HEK293 (cell line): ENCODE measurements around the gene CLASP1.

Experiments used
- CTCF ChIA-PET: fragments of 350-600 bp; formaldehyde crosslinking; extraction: SDS; loops from one replicate; lab custom pipeline; 2021; ENCODE audit warnings: antibody characterized with exemption; lab: Yijun Ruan, JAX
- POLR2A ChIA-PET: fragments of 300-600 bp; formaldehyde crosslinking; extraction: SDS; loops from one replicate; lab custom pipeline; 2020; ENCODE audit warnings: antibody characterized with exemption, inconsistent platforms; lab: Yijun Ruan, JAX
- H3K27ac ChIP-seq: fragments of 200-500 bp; sonication (Bioruptor generic); 2 replicates; pipeline ENCODE4 v1.5.1; 2014; ENCODE audit warnings: low read depth, low read length, control low read depth, inconsistent platforms; ENCODE audit errors: extremely low read depth
- H3K36me3 ChIP-seq, 2 experiments: fragments of 200-500 bp in 1 of 2; sonication (Bioruptor generic) in 1 of 2; 1 replicate in 1 of 2; 2 replicates in 1 of 2; pipeline ENCODE4 v1.5.1; 2014 to 2017; ENCODE audit warnings: inconsistent platforms in 2 of 2, low read length in 2 of 2; ENCODE audit not compliant: control insufficient read depth in 2 of 2, insufficient read depth in 1 of 2
- H3K4me1 ChIP-seq: fragments of 200-500 bp; sonication (Bioruptor generic); 2 replicates; pipeline ENCODE4 v1.5.1; 2014; ENCODE audit warnings: mild to moderate bottlenecking, low read length, inconsistent platforms; ENCODE audit not compliant: control insufficient read depth, insufficient read depth
- H3K4me3 ChIP-seq: 2 replicates; pipeline ENCODE4 v1.5.1; 2011; ENCODE audit warnings: low read depth, mild to moderate bottlenecking, control low read depth, low read length, moderate library complexity
- H3K9me3 ChIP-seq: fragments of 200-500 bp; sonication (Bioruptor generic); 2 replicates; pipeline ENCODE4 v1.5.1; 2014; ENCODE audit warnings: low read depth, low read length, inconsistent platforms; ENCODE audit not compliant: control insufficient read depth, insufficient read depth
- CTCF ChIP-seq: fragments of 450-650 bp; formaldehyde crosslinking; IDR thresholded peaks from 2 replicates; pipeline ENCODE4 v1.5.1; 2016; ENCODE audit warnings: missing biosample characterization, missing genetic modification characterization
- TCF7L2 ChIP-seq: IDR thresholded peaks from 2 replicates; pipeline ENCODE4 v1.6.1; 2011; ENCODE audit warnings: low read depth, mild to moderate bottlenecking, inconsistent platforms, low read length, moderate library complexity, borderline replicate concordance
- ZBTB1 ChIP-seq: fragments of 450-650 bp; formaldehyde crosslinking; IDR thresholded peaks from 2 replicates; pipeline ENCODE4 v1.5.1; 2016; ENCODE audit warnings: missing biosample characterization, missing genetic modification characterization
- ZBTB21 ChIP-seq: fragments of 450-650 bp; formaldehyde crosslinking; IDR thresholded peaks from 2 replicates; pipeline ENCODE4 v1.5.1; 2017; ENCODE audit warnings: missing biosample characterization, missing genetic modification characterization
- ZIC2 ChIP-seq: fragments of 450-650 bp; formaldehyde crosslinking; IDR thresholded peaks from 2 replicates; pipeline ENCODE4 v1.5.1; 2016; ENCODE audit warnings: missing biosample characterization, missing genetic modification characterization
- ZNF121 ChIP-seq: fragments of 450-650 bp; formaldehyde crosslinking; IDR thresholded peaks from 2 replicates; pipeline ENCODE4 v1.5.1; 2016; ENCODE audit warnings: missing biosample characterization, missing genetic modification characterization
- ZNF175 ChIP-seq: fragments of 450-650 bp; formaldehyde crosslinking; IDR thresholded peaks from 2 replicates; pipeline ENCODE4 v1.5.1; 2016; ENCODE audit warnings: missing biosample characterization, missing genetic modification characterization
- ZNF280C ChIP-seq: fragments of 450-650 bp; formaldehyde crosslinking; IDR thresholded peaks from 2 replicates; pipeline ENCODE4 v1.5.1; 2016; ENCODE audit warnings: missing biosample characterization, missing genetic modification characterization
- ZNF350 ChIP-seq: fragments of 450-650 bp; formaldehyde crosslinking; IDR thresholded peaks from 2 replicates; pipeline ENCODE4 v1.5.0; 2017; ENCODE audit warnings: missing biosample characterization, mild to moderate bottlenecking, missing genetic modification characterization
- ZNF366 ChIP-seq: fragments of 450-650 bp; formaldehyde crosslinking; conservative IDR thresholded peaks from 2 replicates; pipeline ENCODE4 v1.5.1; 2016; ENCODE audit warnings: missing biosample characterization, missing genetic modification characterization
- ZNF530 ChIP-seq: fragments of 450-650 bp; formaldehyde crosslinking; IDR thresholded peaks from 2 replicates; pipeline ENCODE4 v1.5.1; 2016; ENCODE audit warnings: low read depth, missing biosample characterization, missing genetic modification characterization
- ZNF549 ChIP-seq: fragments of 450-650 bp; IDR thresholded peaks from 2 replicates; pipeline ENCODE4 v1.5.1; 2018; ENCODE audit warnings: missing biosample characterization, missing genetic modification characterization, mild to moderate bottlenecking, inconsistent platforms, moderate library complexity
- ZNF560 ChIP-seq: fragments of 450-650 bp; formaldehyde crosslinking; IDR thresholded peaks from 2 replicates; pipeline ENCODE4 v1.5.1; 2017; ENCODE audit warnings: missing biosample characterization, missing genetic modification characterization, borderline replicate concordance
- ZNF600 ChIP-seq: fragments of 450-650 bp; formaldehyde crosslinking; IDR thresholded peaks from 2 replicates; pipeline ENCODE4 v1.5.1; 2016; ENCODE audit warnings: missing biosample characterization, missing genetic modification characterization
- ZNF624 ChIP-seq: fragments of 450-650 bp; formaldehyde crosslinking; IDR thresholded peaks from 2 replicates; pipeline ENCODE4 v1.5.1; 2017; ENCODE audit warnings: missing biosample characterization, missing genetic modification characterization
- ZNF664 ChIP-seq: fragments of 450-650 bp; formaldehyde crosslinking; IDR thresholded peaks from 2 replicates; pipeline ENCODE4 v1.5.1; 2016; ENCODE audit warnings: missing biosample characterization, missing genetic modification characterization
- ZNF670 ChIP-seq: fragments of 450-650 bp; formaldehyde crosslinking; IDR thresholded peaks from 2 replicates; pipeline ENCODE4 v1.5.1; 2016; ENCODE audit warnings: missing biosample characterization, missing genetic modification characterization, low read depth
- ZNF747 ChIP-seq: fragments of 450-650 bp; formaldehyde crosslinking; IDR thresholded peaks from 2 replicates; pipeline ENCODE4 v1.5.1; 2016; ENCODE audit warnings: missing biosample characterization, missing genetic modification characterization
- TF ChIP-seq, protein P1 (sequence below): fragments of 450-650 bp; formaldehyde crosslinking; IDR thresholded peaks from 2 replicates; pipeline ENCODE4 v1.5.1; 2016; ENCODE audit warnings: missing biosample characterization, missing genetic modification characterization, borderline replicate concordance

The CLASP1 gene

GRCh38 chr2:121419081-121419699 is 230.1 kb downstream of the CLASP1 start:
- TF ChIP-seq ZBTB21 (tag by site-specific recombination) (no peak), CTCF (tag by site-specific recombination) (no peak), ZNF175 (no peak), TCF7L2 (no peak), ZNF549 (tag by site-specific recombination) (no peak), ZNF560 (tag by site-specific recombination) (no peak), ZNF624 (tag by site-specific recombination) (no peak), ZNF121 (tag by site-specific recombination) (no peak)
- Histone ChIP-seq H3K4me1 (no peaks in the 10 kb centered on the region), H3K36me3 (peaks cover 6 to 44% of the 10 kb centered on the region in 2 experiments), H3K4me3 (no peak overlapping the region), H3K9me3 (no peaks in the 10 kb centered on the region), H3K27ac (no peak overlapping the region)
- ChIA-PET POLR2A (no interaction called here), CTCF (interaction anchor here (1.3 kb wide), 1 partner anchor 12 kb away, joined by 3 read pairs; no protein-coding TSS in a partner anchor)

GRCh38 chr2:121418494-121419058 is 230.7 kb downstream of the CLASP1 start:
- CTCF ChIA-PET, result interaction anchor here (1.3 kb wide), 1 partner anchor 13 kb away, joined by 3 read pairs; no protein-coding TSS in a partner anchor
- H3K4me3 ChIP-seq, result no peak overlapping the region
- H3K4me1 ChIP-seq, result no peaks in the 10 kb centered on the region
- peaks cover 6 to 39% of the 10 kb centered on the region in 2 experiments for H3K36me3 ChIP-seq
- no peak overlapping the region for H3K27ac ChIP-seq
- TF ChIP-seq ZNF747 (no peak), ZIC2 (tag by site-specific recombination) (no peak), ZBTB1 (tag by site-specific recombination) (no peak), ZNF366 (tag by site-specific recombination) (no peak)
- TF ChIP-seq, all 188 proteins: peak for 0
- no peaks in the 10 kb centered on the region for H3K9me3 ChIP-seq
- POLR2A ChIA-PET, result no interaction called here

- Histone ChIP-seq H3K9me3 (no peaks in the 10 kb centered on the region), H3K27ac (no peak overlapping the region), H3K4me1 (no peaks in the 10 kb centered on the region), H3K36me3 (peaks cover 6 to 38% of the 10 kb centered on the region in 2 experiments; a peak in 2 of 3 replicates), H3K4me3 (no peak overlapping the region)
- ChIA-PET CTCF (no interaction called here), POLR2A (no interaction called here)
- TF ChIP-seq ZNF280C (tag by site-specific recombination) (no peak), ZNF670 (tag by site-specific recombination) (no peak), ZNF530 (no peak), ZNF350 (tag by site-specific recombination) (no peak), CTCF (tag by site-specific recombination) (no peak), ZNF600 (tag by site-specific recombination) (no peak), ZNF664 (no peak)
- TF ChIP-seq, protein P1, sequence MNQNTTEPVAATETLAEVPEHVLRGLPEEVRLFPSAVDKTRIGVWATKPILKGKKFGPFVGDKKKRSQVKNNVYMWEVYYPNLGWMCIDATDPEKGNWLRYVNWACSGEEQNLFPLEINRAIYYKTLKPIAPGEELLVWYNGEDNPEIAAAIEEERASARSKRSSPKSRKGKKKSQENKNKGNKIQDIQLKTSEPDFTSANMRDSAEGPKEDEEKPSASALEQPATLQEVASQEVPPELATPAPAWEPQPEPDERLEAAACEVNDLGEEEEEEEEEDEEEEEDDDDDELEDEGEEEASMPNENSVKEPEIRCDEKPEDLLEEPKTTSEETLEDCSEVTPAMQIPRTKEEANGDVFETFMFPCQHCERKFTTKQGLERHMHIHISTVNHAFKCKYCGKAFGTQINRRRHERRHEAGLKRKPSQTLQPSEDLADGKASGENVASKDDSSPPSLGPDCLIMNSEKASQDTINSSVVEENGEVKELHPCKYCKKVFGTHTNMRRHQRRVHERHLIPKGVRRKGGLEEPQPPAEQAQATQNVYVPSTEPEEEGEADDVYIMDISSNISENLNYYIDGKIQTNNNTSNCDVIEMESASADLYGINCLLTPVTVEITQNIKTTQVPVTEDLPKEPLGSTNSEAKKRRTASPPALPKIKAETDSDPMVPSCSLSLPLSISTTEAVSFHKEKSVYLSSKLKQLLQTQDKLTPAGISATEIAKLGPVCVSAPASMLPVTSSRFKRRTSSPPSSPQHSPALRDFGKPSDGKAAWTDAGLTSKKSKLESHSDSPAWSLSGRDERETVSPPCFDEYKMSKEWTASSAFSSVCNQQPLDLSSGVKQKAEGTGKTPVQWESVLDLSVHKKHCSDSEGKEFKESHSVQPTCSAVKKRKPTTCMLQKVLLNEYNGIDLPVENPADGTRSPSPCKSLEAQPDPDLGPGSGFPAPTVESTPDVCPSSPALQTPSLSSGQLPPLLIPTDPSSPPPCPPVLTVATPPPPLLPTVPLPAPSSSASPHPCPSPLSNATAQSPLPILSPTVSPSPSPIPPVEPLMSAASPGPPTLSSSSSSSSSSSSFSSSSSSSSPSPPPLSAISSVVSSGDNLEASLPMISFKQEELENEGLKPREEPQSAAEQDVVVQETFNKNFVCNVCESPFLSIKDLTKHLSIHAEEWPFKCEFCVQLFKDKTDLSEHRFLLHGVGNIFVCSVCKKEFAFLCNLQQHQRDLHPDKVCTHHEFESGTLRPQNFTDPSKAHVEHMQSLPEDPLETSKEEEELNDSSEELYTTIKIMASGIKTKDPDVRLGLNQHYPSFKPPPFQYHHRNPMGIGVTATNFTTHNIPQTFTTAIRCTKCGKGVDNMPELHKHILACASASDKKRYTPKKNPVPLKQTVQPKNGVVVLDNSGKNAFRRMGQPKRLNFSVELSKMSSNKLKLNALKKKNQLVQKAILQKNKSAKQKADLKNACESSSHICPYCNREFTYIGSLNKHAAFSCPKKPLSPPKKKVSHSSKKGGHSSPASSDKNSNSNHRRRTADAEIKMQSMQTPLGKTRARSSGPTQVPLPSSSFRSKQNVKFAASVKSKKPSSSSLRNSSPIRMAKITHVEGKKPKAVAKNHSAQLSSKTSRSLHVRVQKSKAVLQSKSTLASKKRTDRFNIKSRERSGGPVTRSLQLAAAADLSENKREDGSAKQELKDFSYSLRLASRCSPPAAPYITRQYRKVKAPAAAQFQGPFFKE, result no peak
Measured at GRCh38 chr2:121417826-121418225, 231.4 kb downstream of the CLASP1 start.
